Mammary epithelial cell (primary cell): Measurements from ENCODE around the gene NKX6-2.

Experiments
- EZH2 ChIP-seq: IDR thresholded peaks from 2 replicates; pipeline ENCODE4 v1.6.1; 2012; ENCODE audit warnings: low read length, inconsistent platforms, borderline replicate concordance
- TF ChIP-seq, protein P1 (sequence below), 2 donors: IDR thresholded peaks in 1 of 2; conservative IDR thresholded peaks in 1 of 2; 2 replicates each; pipeline ENCODE4 v1.5.1; 2011 to 2012; ENCODE audit warnings: inconsistent platforms in 2 of 2, low read length in 2 of 2, mild to moderate bottlenecking in 2 of 2, control low read depth in 1 of 2, low read depth in 1 of 2; ENCODE audit not compliant: insufficient read depth in 1 of 2; ENCODE audit errors: extremely low read depth in 1 of 2

DNA sequence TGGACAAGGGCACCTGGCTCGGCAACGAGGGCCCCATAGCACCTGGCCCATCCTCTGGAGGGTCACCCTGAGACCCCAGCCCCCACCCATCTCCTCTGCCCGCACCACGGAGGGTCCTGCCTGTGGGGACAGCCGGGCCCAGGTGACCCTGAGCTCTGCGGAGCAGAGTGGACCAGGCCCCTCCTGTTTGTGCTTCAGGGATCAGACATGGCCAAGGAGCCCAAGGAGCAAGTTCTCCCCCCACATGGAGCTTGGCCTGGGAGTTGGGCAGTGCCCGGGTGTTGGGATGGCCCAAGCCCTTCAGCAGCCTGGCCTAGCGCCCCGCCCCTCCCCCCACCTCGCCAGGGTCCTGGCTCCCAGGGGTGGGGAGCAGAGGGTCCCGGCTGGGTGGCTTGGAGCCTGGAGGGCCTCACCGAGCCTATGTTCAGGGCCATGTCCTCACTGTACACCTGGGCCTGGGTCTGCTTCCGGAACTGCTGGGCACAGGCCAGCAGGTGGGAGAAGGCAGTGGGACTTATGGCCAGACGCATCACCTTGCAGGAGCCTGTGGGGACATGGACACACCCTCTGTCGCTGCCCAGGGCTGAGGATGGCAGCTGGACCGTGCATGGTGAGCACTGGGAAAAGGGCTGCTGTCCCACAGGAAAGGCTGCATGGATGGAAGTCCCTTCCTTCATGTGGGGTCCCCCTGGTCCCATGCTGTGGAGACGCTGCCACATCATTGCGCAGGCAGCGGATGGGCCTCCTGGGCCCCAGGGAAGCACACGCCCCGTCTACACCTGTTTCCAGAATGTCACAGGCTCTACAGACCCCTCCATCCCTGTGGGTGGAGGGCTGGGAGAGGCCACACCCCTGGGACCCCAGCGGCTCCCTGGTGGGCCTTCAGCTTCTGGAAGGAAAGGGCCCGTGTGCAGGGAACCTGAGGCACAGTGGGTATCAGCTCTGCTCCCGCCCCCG is 49.2 kb upstream of the NKX6-2 start:
- TF ChIP-seq, protein P1, sequence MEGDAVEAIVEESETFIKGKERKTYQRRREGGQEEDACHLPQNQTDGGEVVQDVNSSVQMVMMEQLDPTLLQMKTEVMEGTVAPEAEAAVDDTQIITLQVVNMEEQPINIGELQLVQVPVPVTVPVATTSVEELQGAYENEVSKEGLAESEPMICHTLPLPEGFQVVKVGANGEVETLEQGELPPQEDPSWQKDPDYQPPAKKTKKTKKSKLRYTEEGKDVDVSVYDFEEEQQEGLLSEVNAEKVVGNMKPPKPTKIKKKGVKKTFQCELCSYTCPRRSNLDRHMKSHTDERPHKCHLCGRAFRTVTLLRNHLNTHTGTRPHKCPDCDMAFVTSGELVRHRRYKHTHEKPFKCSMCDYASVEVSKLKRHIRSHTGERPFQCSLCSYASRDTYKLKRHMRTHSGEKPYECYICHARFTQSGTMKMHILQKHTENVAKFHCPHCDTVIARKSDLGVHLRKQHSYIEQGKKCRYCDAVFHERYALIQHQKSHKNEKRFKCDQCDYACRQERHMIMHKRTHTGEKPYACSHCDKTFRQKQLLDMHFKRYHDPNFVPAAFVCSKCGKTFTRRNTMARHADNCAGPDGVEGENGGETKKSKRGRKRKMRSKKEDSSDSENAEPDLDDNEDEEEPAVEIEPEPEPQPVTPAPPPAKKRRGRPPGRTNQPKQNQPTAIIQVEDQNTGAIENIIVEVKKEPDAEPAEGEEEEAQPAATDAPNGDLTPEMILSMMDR (conservative IDR thresholded peaks at IDR 0.05 in 1 of 2, IDR thresholded peaks at IDR 0.05 in 1 of 2; ENCODE audit: extremely low read depth in 1 of 2, insufficient read depth in 1 of 2, low read depth in 1 of 2, low read length in 2 of 2) = no peak
- TF ChIP-seq EZH2 = no peak
